Fibroblast of skin of left quadriceps (primary cell): Measurements from ENCODE around the gene TNNT2.

ENCODE experiments used
- DNase-seq, 2 experiments: peaks; one replicate each; pipeline ENCODE4 v3.0.0-alpha.2; 2013; ENCODE audit warnings: low read depth in 2 of 2

Gene TNNT2

DNA sequence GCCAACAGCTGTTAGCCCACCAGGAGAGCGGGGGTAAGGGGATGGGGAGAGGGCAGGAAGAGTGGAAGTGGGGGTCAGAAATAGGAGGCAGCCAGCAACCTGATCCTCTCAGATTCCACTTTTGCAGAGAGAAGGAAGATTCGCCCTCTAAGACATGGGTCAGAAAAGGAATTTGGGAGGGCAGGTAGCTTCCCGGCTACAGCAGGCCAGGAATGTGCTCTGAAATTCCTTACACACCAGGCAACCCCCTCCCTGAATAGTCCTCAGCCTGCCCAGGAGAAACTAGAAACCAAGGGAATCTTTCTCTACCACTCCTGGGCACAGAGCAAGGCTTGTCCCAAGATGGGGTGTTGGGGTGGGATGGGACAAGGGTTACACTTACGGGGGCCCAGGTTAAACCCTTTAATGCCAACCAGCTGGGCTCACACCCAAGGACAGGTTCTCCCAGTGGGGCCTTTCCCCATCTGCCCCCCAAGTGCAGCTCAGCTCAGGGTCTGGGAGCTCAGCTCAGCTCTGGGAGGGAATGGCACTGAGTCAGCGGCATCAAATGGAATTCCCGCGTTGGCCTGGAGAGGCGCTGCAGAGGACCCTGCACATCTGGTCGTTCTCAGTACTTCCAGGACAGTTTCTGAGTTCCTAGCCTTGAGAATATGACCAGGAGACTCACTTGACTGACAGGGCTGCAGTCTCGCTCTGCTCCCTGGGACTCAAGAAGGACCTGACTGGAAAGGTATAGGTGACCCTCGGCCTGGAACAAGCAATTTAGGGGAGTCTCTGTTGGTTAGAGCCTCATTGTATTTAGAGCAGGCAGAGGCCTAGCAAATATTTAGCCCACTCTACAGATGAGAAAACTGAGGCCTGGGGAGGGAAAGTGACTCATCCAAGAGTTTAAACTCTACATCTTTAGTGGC lies 761 bp downstream of the TNNT2 start:
- peak in 1 of 2 experiments; percentile 16 for DNase-seq

DNA sequence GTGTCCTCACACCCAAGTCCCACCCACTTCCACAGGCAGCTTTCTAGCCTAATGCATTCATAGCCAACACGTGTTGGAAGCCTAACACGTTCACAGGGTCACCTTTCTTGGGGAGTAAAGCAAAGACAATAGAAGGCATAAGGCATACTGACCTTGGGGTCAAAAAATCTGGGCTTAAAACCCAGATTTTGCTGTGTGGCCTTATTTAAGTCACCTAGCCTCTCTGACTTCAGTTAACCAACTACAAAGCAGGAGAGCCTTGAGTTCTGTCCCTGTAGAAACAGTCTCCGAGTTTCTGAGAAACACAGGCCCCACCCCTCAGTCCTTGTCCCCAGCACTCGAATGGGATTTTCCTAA lies 1.4 kb downstream of the TNNT2 start:
- no peak for DNase-seq

DNA sequence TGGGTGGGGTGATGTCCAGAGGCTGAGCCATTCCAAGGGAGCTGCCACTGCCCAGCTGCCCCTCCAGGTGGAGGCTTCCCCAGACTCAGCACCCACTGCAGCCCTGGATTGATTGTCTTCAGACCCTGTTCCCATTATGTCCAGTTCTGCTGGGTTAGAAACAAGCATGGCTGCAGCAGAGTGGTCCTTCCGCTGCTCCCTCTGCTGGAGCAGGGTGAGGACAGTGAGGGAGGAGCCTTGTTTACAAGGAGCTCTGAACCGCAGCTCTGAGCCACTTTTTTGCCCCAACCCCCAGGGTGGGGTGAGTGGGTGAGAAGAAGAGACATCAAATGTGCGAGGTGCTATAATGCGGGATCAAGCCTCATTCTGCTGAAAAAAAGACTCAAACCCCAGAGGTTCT lies 2.3 kb downstream of the TNNT2 start:
- no peak for DNase-seq

DNA sequence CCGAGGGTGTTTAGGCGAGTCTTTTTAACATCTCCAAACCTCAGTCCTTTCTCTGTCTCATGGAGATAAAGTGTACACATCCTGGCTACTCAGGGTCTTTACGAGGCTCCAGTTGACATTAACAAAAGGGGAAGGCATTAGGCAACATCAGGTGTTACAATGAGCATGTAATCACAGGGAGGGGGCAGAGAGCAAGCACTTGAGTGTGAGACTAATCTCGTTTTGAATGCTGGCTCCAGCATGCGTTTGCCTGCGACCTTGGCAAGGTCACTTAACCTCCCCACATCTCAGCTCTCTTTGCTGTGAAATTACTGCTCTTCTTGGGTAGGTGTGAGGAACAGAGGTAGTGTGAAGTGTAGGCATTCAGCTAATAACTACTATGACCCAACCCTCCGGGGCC lies 3.1 kb downstream of the TNNT2 start:
- DNase-seq = no peak

DNA sequence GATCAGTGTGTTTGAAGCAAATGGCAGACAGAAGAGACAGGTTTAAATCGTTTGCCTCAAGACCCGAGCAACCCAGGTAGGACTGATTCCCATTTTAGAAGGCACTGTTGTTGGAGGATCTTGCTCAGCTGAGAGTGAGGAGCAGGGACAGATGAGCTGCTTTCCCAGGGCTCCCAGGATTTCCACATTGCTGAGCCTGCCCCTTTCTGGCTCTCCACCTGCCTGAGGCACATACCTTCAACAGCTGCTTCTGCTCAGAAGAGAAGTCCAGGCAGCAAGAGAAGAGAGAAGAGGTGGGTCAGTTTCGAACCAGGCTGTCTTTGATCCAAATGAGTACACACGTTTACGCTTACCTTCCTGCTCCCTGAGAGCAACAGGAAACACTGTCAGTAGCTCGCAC lies 5.7 kb downstream of the TNNT2 start:
- no peak for DNase-seq

DNA sequence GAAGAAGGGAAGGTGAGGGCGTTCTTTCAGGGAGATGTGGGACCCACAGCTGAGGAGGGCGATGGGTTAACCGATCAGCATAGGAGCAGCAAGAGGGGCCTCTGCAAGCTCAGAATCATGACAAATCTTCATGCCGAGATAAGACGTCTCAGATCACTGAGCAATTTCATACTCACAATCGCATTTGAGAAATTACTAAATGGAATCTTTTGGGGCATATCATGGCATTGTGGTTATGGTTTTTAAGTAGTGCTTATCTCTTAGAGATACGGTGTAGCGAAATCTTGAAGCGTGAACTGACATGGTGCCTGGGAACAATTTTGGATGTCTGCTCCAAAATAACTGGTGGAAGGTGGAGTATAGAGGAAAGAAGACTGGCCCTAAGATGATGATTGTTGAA lies 6.2 kb downstream of the TNNT2 start:
- DNase-seq = no peak

DNA sequence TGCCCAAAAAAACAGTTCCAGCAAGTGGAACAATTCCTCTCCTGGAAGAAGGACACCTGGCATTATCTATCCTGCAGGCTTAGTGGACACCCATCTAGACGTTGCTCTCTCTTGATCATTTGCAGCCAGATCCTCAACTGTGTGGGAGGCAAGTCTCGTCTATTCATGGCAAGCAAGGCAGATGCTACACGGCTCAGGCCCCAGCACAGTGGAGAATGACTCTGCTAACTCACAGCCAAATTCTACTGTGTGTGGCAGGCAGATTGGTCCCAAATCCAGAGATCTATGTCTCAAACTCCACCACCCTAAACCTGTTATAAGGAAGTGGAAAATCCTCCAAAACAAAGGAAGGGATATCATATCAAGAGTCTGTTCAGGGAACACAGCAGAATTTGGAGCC lies 7.0 kb downstream of the TNNT2 start:
- no peak for DNase-seq

DNA sequence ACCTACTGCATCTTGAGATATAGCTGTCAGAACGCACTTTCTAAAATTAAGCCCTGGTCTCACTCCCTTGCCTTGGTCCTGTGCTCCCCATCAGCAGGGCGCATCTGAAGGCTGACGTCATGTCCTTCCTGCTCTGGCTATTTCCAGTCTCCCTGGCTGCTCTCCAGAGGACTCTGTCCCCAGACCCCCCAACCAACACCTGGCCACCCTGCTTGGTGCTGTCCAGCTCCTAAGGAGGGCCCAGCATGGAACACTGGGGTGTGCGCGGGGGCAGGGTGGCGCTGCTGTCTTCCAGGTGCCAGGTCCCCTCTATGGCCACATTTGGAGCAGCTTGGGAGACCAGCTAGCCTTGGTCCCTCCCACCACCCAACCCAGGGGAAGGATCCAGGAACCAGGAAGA lies 8.3 kb downstream of the TNNT2 start:
- no peak for DNase-seq

DNA sequence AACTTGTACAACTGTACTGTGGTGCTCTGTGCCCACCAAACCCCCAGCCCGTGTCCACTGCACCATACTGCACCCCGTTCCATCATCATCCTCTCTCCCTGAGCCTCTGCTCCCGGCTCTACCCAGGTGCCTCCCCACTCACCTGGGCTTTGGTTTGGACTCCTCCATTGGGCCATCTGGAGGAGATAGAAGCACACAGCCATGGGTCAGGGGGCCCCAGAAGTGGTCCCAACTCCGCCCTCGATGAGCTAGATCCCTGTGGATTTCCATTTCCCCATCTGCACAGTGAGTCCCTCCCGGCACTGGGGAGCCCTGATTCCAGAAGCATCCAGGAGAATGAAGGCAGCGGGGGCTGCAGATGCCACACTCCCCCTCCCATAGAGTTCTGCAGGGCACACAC lies 10.8 kb downstream of the TNNT2 start:
- DNase-seq = no peak

DNA sequence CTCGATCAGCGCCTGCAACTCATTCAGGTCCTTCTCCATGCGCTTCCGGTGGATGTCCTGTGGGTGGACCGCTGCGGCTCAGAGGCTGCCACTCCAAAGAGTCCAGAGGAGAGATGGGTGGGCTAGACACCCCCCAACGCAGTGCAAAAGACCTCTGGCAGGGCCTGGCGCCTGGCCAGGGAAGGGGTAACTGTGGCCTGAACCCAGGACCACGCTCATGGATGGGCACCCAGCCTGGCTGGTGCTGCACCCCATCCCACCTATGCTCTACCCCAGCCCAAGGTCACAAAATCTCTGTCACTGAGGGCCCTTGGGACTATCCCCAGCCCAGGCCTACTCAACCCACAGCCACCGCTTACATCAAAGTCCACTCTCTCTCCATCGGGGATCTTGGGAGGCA lies 12.2 kb downstream of the TNNT2 start:
- no peak for DNase-seq

DNA sequence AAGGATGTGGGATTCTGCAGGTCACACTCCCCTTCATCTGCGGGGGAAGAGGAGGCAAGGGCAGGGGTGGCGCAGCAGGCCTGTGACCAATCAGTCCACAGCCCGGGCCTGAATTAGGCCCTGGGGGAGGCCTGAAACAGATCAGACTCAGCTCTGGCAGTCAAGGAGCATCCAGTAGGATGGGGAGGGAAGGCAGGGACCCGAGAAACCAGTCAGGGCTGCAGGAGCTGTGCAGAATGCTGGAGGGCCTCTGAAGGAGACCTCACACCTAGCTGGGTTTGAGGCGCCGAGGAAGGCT lies 12.7 kb downstream of the TNNT2 start:
- no peak for DNase-seq

DNA sequence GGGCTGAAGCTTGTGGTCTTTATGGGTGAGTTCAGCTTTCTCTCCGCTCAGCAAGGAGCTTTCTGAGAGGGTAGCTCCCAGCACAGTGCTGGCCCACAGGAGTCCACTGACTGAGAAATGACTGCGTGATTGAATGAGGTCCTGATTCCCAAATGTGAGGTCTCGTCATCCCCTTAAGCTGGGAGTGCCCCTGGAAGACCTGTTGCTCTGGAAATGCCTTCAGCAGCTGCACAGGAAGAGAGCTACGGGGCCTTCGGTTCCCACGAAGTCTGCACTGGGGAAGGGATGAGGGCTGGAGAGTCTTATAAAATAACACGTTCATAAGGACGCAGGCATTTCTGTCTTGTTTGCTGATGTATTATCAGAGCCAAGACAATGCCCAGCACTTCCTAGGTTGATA lies 14.0 kb downstream of the TNNT2 start:
- DNase-seq = no peak

DNA sequence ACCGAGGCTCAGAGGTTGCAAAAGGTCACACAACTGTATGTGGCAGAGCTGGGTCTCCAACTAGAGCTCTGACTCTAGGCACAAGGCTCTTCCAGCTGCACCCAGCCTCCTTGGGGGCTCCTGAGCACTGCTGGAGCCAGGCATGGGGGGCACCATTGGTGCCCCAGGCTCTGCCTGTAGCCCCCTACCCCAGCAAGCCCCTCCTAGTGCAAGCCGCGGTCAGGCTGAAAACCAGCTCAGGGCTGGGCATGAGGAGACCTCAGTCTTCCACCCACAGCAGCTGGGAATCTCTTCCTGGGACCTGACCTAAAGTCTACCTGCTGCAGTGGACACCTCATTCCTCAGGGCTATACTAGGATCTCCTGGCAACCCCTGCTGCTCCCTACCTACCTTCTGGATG lies 14.6 kb downstream of the TNNT2 start:
- no peak for DNase-seq

DNA sequence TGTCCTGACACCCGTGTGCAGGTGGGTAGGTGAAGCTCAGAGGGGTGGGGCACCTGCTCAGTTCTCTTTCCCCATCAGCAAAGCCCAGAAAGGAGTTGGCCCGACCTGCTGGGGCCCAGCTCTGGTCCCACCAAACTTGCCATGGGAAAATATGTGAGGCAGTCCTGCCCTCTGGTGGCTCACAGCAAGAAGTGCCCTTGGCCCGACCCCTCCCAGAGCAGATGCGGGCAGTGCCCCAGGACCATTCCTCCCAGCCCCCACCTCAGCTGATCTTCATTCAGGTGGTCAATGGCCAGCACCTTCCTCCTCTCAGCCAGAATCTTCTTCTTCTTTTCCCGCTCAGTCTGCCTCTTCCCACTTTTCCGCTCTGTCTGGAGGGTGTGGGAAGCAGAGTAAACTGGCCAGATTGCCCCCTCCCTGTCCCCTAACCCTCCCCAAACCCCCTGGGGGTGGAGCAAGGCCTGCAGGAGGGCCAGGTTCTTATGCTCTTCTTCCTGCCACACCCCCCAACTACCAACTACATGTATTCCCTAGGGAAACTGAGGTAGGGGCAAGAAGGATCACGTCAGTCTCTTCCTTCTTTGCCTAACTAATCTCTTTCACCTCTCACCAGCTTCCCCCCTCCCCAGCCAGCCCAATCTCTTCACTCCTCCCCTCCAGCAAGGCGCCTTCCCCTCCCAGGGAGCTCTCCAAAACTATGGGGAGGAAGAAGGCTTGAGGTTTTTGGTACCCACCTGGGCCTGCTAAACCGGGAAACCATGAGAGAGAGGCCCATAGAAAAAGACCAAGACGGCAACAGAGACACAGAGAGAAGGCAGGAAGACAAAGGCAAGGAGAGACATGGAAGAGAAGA lies 15.6 kb downstream of the TNNT2 start:
- peak in 1 of 2 experiments; percentile 14 for DNase-seq

DNA sequence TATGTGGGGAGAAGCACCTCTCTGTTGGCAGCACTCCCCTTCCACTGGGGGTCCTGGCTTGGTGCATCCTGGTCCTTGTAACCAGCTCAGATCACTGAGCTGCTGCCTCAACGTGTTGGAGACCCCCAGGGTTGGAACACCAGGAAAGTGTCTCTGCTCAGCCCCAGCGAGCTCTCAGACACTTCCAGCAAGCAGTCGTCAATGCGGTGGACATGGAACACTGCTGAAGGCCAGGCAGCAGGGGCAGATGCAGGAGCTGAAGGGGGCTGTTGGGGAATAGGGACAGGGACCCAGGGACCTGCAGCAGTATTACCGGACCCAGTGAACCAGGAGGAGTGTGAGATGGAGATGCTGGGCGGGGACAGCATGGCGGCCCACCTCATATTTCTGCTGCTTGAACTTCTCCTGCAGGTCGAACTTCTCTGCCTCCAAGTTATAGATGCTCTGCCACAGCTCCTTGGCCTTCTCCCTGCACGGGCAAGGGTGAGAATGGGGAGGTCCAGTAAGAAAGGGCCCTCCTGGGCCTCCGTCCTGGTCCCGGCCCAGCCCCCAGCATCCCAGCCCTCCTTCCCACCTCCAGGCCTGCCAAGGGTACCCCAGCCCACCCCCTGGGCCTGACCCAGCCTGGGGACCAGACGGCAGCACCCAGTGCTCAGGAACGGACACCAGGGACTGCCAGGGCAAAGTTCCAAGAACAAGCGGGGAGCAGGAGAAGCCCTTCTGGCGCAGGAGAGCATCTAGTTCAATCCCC lies 16.4 kb downstream of the TNNT2 start:
- no peak for DNase-seq

DNA sequence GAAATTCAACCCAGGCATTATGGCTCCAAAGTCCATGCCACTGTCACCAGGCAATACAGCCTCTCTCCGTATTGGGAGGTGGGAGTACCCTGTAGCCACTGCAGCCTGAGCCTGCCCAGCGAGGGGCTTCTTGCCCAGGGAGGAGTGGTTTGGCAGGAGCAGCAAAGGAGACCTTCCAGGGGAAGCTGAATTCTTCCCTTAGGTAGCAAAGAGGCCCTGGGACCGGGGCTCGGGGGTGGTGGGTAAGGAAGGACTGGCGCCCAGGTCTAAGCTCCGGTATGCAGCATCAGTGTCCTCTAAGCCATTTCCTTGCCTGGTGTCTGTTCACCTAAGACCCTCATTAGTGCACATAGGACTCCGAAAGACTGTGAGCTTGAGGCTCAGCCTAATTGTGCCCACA lies 17.0 kb downstream of the TNNT2 start:
- no peak for DNase-seq

DNA sequence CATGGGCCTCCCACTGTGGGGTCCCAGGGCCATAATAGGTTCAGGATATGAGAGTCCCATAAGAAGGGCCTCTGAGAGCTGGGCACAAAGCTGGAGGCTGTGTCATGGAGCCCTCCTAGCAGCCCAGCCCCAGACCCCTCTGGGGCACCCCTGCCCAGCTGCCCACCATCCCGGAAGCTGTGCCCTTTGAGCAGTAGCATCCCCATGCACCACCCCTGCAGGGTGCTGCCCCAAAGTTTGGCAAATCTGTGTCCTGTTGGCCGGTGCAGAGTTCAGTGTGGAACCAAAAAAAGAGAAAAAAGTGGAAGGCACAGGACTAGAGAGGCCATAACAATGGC lies 17.6 kb downstream of the TNNT2 start:
- DNase-seq = no peak

DNA sequence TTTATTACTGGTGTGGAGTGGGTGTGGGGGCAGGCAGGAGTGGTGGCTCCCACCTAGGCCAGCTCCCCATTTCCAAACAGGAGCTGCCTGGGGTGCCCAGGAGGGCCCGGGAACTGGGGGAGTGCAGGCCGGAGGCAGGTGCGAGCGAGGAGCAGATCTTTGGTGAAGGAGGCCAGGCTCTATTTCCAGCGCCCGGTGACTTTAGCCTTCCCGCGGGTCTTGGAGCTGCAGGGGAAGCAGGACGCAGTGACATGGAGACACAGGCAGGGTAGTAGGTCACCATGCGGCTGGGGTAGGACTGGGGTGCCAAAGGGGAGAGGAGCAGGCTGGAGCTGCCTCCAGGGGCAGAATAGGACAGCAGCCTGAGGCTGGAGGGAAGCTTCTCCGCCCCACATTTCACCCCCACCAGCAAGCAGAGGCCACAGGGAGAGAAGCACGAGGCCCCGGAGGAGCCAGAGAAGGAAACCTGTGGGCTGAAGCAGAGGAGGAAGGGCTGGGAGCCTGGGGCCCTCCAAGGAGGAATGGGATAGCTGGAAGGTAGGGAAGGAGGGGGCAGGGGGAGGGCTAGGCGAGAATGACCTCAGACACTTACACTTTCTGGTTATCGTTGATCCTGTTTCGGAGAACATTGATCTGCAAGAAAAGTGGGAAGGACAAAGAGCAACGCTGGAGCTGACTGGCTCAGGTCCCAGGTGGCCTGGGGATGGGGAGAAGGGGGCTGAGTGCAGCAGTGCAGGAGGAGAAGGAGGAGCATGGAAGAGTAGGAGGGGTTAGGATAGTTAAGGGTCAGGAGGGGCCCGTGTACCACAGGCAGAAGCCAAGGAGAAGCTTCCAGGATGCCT lies 18.2 kb downstream of the TNNT2 start:
- DNase-seq = no peak

DNA sequence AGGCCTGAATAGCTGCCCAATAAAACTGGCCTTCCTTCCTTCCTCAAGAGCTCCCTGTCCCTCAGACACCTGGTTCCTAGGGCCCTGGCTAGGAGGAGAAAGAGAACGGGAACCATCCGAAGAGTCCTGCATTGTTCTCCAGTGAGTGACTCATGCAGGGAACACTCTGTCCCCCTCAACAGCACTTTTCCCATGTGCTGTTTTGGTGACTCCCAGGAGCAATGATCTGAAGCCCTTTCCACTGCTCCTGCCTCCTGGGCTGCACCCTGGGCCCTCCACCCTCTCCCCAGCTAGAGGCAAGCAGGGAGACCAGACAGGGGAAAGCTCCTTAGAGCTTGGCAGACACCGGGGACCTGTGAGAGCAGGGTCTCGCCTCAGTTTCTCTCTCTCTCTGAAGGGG lies 18.9 kb downstream of the TNNT2 start:
- DNase-seq = no peak

DNA sequence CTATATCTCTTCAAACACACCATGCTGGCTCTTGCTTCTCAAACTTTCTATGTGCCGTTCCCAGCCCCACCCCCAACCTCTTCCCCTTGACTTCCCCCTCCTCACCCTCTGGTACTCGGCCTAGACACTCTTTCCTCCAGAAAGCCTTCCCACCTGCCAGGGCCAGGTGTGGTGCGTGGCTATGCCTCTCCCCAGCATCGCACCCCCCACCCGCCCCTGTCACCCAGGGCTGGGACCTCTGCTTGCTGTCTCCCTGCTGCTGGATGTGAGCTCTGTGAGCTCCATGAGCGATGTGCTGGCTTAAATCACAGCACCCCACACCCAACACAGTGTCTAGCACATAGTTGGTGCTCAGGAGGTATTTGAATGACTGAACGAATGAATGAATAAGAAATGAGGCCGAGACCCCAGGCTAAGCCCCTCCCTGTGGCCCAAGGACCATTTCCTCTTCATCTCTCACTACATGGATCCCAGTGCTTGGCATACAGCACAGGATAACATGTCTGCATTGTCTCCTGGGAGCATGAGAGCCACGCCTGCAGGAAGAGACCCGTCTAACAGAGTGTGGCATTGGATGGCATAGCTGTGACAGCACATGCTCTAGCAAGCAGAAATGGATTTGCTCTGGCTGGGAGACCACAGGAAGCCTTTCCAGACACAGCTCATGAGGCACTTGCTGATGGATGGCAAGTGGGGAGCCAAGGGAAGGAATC lies 19.7 kb downstream of the TNNT2 start:
- no peak for DNase-seq

DNA sequence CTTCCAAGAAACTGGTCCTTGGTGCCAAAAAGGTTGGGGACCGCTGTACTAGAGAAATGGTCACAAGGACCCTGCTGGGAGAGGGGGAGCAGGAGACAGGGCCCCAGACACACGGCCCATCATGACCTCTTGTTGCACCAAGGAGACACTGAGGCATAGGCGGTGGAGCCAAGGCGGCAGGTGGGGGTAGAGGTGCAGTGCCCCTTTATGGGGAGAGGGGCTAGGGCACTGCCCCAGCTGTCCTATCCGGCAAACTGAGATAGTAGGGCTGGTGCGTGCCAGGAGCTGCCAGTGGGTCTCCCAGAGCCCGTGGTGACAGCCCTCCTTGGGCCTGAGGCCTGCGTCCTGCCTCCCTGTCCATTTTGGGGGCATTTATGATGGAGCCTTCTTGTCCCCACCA lies 20.3 kb downstream of the TNNT2 start:
- no peak for DNase-seq
